ENCODE data around the gene HSD17B8. TPM values are rescaled to one million over a fixed set of nuclear protein-coding genes. Genes with fewer than 3 reads are reported as not detected.

The HSD17B8 gene
- polyA plus RNA-seq, 1 donor (not counting 4 experiments of a cell fraction or from before 2014, with no cell fraction given): 18.6 TPM

DNA sequence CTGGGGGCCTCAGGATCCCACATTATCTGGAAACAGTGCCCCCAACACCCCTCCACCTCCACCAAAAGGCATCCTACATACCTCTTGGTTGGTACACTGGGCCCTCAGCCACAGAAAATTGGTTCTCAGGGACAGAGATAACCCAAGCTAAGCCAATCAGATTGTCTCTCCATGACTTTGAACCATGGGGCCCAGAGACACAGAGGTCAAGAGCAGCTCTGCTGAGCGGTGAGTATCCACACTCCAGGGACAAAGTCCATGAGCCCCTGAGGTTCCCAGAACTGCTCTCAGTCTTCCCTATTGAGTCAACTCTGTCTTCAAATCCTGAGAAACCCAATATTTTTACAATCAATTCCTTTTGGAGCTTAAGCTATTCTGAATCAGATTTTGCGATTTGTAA, 47.5 kb upstream of the HSD17B8 start:
- Histone ChIP-seq H3K27me3 (ENCODE audit: control insufficient read depth, extremely low read depth, insufficient read depth, low read length) (no peaks in the 10 kb centered on the region), H3K4me2 (ENCODE audit: control insufficient read depth, extremely low read depth, insufficient read depth, low read depth, low read length) (no peak overlapping the region), H3K36me3 (ENCODE audit: control insufficient read depth in 2 of 2, extremely low read depth in 1 of 2, insufficient read depth in 2 of 2, low read length in 2 of 2) (no peaks in the 10 kb centered on the region), H3K27ac (ENCODE audit: control insufficient read depth, insufficient read depth, low read length) (no peak overlapping the region), H3K4me1 (ENCODE audit: control insufficient read depth, extremely low read depth, insufficient read depth, low read length) (peaks cover 3% of the 10 kb centered on the region), H4K20me1 (ENCODE audit: control insufficient read depth, extremely low read depth, insufficient read depth, low read length) (no peaks in the 10 kb centered on the region), H3K9me1 (ENCODE audit: control insufficient read depth, extremely low read depth, insufficient read depth, low read length) (no peaks in the 10 kb centered on the region), H3K79me2 (ENCODE audit: control insufficient read depth, insufficient read depth, low read length) (no peaks in the 10 kb centered on the region), H2AFZ (ENCODE audit: control insufficient read depth, low read length) (no peak overlapping the region), H3K9me3 (ENCODE audit: control insufficient read depth, low read depth, low read length) (no peaks in the 10 kb centered on the region), H3K9ac (ENCODE audit: control insufficient read depth, extremely low read depth, insufficient read depth, low read length) (no peak overlapping the region), H3K4me3 (ENCODE audit: control insufficient read depth in 2 of 3, extremely low read depth in 1 of 3, insufficient read depth in 2 of 3, low read depth in 1 of 3, low read length in 3 of 3) (no peak overlapping the region)
- FAIRE-seq (no peak), DNase-seq (ENCODE audit: low read depth, low spot score) (no peak)
- TF ChIP-seq, protein P1, sequence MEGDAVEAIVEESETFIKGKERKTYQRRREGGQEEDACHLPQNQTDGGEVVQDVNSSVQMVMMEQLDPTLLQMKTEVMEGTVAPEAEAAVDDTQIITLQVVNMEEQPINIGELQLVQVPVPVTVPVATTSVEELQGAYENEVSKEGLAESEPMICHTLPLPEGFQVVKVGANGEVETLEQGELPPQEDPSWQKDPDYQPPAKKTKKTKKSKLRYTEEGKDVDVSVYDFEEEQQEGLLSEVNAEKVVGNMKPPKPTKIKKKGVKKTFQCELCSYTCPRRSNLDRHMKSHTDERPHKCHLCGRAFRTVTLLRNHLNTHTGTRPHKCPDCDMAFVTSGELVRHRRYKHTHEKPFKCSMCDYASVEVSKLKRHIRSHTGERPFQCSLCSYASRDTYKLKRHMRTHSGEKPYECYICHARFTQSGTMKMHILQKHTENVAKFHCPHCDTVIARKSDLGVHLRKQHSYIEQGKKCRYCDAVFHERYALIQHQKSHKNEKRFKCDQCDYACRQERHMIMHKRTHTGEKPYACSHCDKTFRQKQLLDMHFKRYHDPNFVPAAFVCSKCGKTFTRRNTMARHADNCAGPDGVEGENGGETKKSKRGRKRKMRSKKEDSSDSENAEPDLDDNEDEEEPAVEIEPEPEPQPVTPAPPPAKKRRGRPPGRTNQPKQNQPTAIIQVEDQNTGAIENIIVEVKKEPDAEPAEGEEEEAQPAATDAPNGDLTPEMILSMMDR (optimal IDR thresholded peaks at IDR 0.05 in 1 of 3, IDR thresholded peaks at IDR 0.05 in 1 of 3, conservative IDR thresholded peaks at IDR 0.05 in 1 of 3; ENCODE audit: extremely low read depth in 1 of 3, insufficient read depth in 2 of 3, low read length in 3 of 3): no peak
- dilution Hi-C loops (cut with MboI; ENCODE audit: extremely low pct_ligation_motif_present, low sequenced_read_pairs): no loop called here

DNA sequence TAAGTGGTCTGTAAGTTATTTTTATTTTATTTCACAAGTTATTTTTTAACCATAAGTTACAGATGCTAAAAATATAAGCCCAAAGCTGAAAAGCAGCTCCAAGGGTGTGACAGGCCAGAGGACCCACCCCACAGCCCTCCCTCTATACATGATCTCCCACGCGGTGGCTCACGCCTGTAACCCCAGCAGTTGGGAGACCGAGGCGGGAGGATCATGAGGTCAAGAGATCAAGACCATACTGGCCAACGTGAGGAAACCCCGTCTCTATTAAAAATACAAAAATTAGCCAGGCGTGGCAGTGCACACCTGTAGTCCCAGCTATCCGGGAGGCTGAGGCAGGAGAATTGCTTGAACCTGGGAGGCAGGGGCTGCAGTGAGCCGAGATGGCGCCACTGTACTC, 44.4 kb upstream of the HSD17B8 start:
- H4K20me1 ChIP-seq (ENCODE audit: control insufficient read depth, extremely low read depth, insufficient read depth, low read length): no peaks in the 10 kb centered on the region
- TF ChIP-seq, protein P1 (optimal IDR thresholded peaks at IDR 0.05 in 1 of 3, IDR thresholded peaks at IDR 0.05 in 1 of 3, conservative IDR thresholded peaks at IDR 0.05 in 1 of 3; ENCODE audit: extremely low read depth in 1 of 3, insufficient read depth in 2 of 3, low read length in 3 of 3): no peak
- no peak for TF ChIP-seq EZH2 (IDR thresholded peaks at IDR 0.05; ENCODE audit: low read length)
- H2AFZ ChIP-seq (ENCODE audit: control insufficient read depth, low read length): no peak overlapping the region
- H3K4me2 ChIP-seq (ENCODE audit: control insufficient read depth, extremely low read depth, insufficient read depth, low read depth, low read length): no peak overlapping the region
- no peak for DNase-seq (ENCODE audit: low read depth, low spot score)
- no peak overlapping the region for H3K9ac ChIP-seq (ENCODE audit: control insufficient read depth, extremely low read depth, insufficient read depth, low read length)
- H3K79me2 ChIP-seq (ENCODE audit: control insufficient read depth, insufficient read depth, low read length): no peaks in the 10 kb centered on the region
- peaks cover 11% of the 10 kb centered on the region for H3K4me1 ChIP-seq (ENCODE audit: control insufficient read depth, extremely low read depth, insufficient read depth, low read length)
- FAIRE-seq: no peak
- H3K27me3 ChIP-seq (ENCODE audit: control insufficient read depth, extremely low read depth, insufficient read depth, low read length): peaks cover 3% of the 10 kb centered on the region
- no peaks in the 10 kb centered on the region for H3K9me3 ChIP-seq (ENCODE audit: control insufficient read depth, low read depth, low read length)
- no peak overlapping the region for H3K4me3 ChIP-seq (ENCODE audit: control insufficient read depth in 2 of 3, extremely low read depth in 1 of 3, insufficient read depth in 2 of 3, low read depth in 1 of 3, low read length in 3 of 3)
- no peak overlapping the region for H3K27ac ChIP-seq (ENCODE audit: control insufficient read depth, insufficient read depth, low read length)
- dilution Hi-C loops (cut with MboI; ENCODE audit: extremely low pct_ligation_motif_present, low sequenced_read_pairs): no loop called here
- no peaks in the 10 kb centered on the region for H3K36me3 ChIP-seq (ENCODE audit: control insufficient read depth in 2 of 2, extremely low read depth in 1 of 2, insufficient read depth in 2 of 2, low read length in 2 of 2)
- H3K9me1 ChIP-seq (ENCODE audit: control insufficient read depth, extremely low read depth, insufficient read depth, low read length): no peaks in the 10 kb centered on the region

Data from keratinocyte (primary cell).